H9 (cell line): ENCODE measurements around the gene F12. TPM values are rescaled to one million over a fixed set of nuclear protein-coding genes. Genes with fewer than 3 reads are reported as not detected.

Source experiments
- DNase-seq: peaks from one replicate; pipeline ENCODE4 v3.0.0-alpha.2; 2017
- H2AFZ ChIP-seq: one replicate; pipeline ENCODE4 v1.6.1; 2013; ENCODE audit warnings: mild to moderate bottlenecking, low read length, control low read depth, moderate library complexity
- H2AK5ac ChIP-seq: 2 replicates; pipeline ENCODE4 v1.6.1; 2013; ENCODE audit warnings: low read length, control low read depth, mixed read lengths; ENCODE audit not compliant: insufficient read length
- H2BK120ac ChIP-seq: one replicate; pipeline ENCODE4 v1.6.1; 2013; ENCODE audit warnings: low read depth, mild to moderate bottlenecking, low read length, control low read depth, inconsistent platforms; ENCODE audit not compliant: poor library complexity, severe bottlenecking
- H2BK12ac ChIP-seq: 2 replicates; pipeline ENCODE4 v1.6.1; 2013; ENCODE audit warnings: low read length, control low read depth, mixed read lengths, low read depth; ENCODE audit not compliant: insufficient read length
- H2BK15ac ChIP-seq: 2 replicates; pipeline ENCODE4 v1.6.1; 2013; ENCODE audit warnings: low read depth, low read length, control low read depth
- H2BK20ac ChIP-seq: one replicate; pipeline ENCODE4 v1.6.1; 2013; ENCODE audit warnings: low read depth, mild to moderate bottlenecking, low read length, control low read depth, inconsistent platforms; ENCODE audit not compliant: poor library complexity, severe bottlenecking
- H2BK5ac ChIP-seq: 2 replicates; pipeline ENCODE4 v1.6.1; 2013; ENCODE audit warnings: low read length, control low read depth, mixed read lengths; ENCODE audit not compliant: insufficient read length
- H3K14ac ChIP-seq: 2 replicates; pipeline ENCODE4 v1.6.1; 2013; ENCODE audit warnings: low read length, control low read depth; ENCODE audit not compliant: insufficient read depth
- H3K18ac ChIP-seq: 2 replicates; pipeline ENCODE4 v1.6.1; 2013; ENCODE audit warnings: low read depth, mild to moderate bottlenecking, mixed read lengths, low read length, control low read depth; ENCODE audit not compliant: insufficient read length
- H3K23ac ChIP-seq: 2 replicates; pipeline ENCODE4 v1.6.1; 2013; ENCODE audit warnings: low read length, control low read depth, mixed read lengths, low read depth; ENCODE audit not compliant: insufficient read length
- H3K23me2 ChIP-seq: 2 replicates; pipeline ENCODE4 v1.6.1; 2013; ENCODE audit warnings: low read depth, mild to moderate bottlenecking, mixed read lengths, low read length, control low read depth; ENCODE audit not compliant: insufficient read length, poor library complexity, severe bottlenecking
- H3K27ac ChIP-seq: 2 replicates; pipeline ENCODE4 v1.5.1; 2013; ENCODE audit warnings: low read length, control low read depth, mixed read lengths, low read depth; ENCODE audit not compliant: insufficient read length
- H3K27me3 ChIP-seq: 2 replicates; pipeline ENCODE4 v1.6.1; 2013; ENCODE audit warnings: low read length, control low read depth, inconsistent platforms; ENCODE audit not compliant: insufficient read depth
- H3K4ac ChIP-seq: 2 replicates; pipeline ENCODE4 v1.6.1; 2013; ENCODE audit warnings: low read depth, mild to moderate bottlenecking, control low read depth, inconsistent platforms, low read length, moderate library complexity
- H3K4me1 ChIP-seq: 2 replicates; pipeline ENCODE4 v1.6.1; 2013; ENCODE audit warnings: low read length, control low read depth, inconsistent platforms; ENCODE audit not compliant: insufficient read depth
- H3K4me2 ChIP-seq: 2 replicates; pipeline ENCODE4 v1.6.1; 2013; ENCODE audit warnings: low read length, control low read depth, mixed read lengths; ENCODE audit not compliant: insufficient read length, insufficient read depth
- H3K56ac ChIP-seq: 2 replicates; pipeline ENCODE4 v1.6.1; 2013; ENCODE audit warnings: low read depth, mild to moderate bottlenecking, mixed read lengths, low read length, control low read depth; ENCODE audit not compliant: insufficient read length
- H3K79me1 ChIP-seq: 2 replicates; pipeline ENCODE4 v1.6.1; 2013; ENCODE audit warnings: low read depth, mild to moderate bottlenecking, moderate library complexity, low read length, control low read depth, inconsistent platforms; ENCODE audit not compliant: insufficient read depth, poor library complexity, severe bottlenecking
- H3K79me2 ChIP-seq: 2 replicates; pipeline ENCODE4 v1.6.1; 2013; ENCODE audit warnings: low read length, control low read depth, inconsistent platforms; ENCODE audit not compliant: insufficient read depth
- H3K9ac ChIP-seq: 2 replicates; pipeline ENCODE4 v1.6.1; 2013; ENCODE audit warnings: low read length, control low read depth, mixed read lengths; ENCODE audit not compliant: insufficient read length; ENCODE audit errors: extremely low read depth
- H3K9me3 ChIP-seq: one replicate; pipeline ENCODE4 v1.6.1; 2013; ENCODE audit warnings: low read depth, low read length, inconsistent platforms; ENCODE audit not compliant: control insufficient read depth
- H3T11ph ChIP-seq: one replicate; pipeline ENCODE4 v1.6.1; 2013; ENCODE audit warnings: mild to moderate bottlenecking, low read length, control low read depth, inconsistent platforms
- H4K20me1 ChIP-seq: one replicate; pipeline ENCODE4 v1.6.1; 2013; ENCODE audit not compliant: control insufficient read depth, insufficient read length, insufficient read depth
- H4K5ac ChIP-seq: 2 replicates; pipeline ENCODE4 v1.6.1; 2013; ENCODE audit warnings: low read depth, mild to moderate bottlenecking, mixed read lengths, low read length, control low read depth; ENCODE audit not compliant: insufficient read length
- H4K8ac ChIP-seq: replicated peaks from 2 replicates; pipeline ENCODE4 v1.6.1; 2013; ENCODE audit warnings: low read length, control low read depth, mixed read lengths, low read depth; ENCODE audit not compliant: insufficient read length
- H4K91ac ChIP-seq: 2 replicates; pipeline ENCODE4 v1.6.1; 2013; ENCODE audit warnings: low read depth, mild to moderate bottlenecking, moderate library complexity, mixed read lengths, low read length, control low read depth; ENCODE audit not compliant: insufficient read length
- H3K27ac Mint-ChIP-seq, 3 experiments: 2 replicates in 2 of 3; 3 replicates in 1 of 3; pipeline ENCODE4 v1.8.0; 2020 to 2021; ENCODE audit warnings: mixed read lengths in 3 of 3, mild to moderate bottlenecking in 1 of 3, moderate library complexity in 1 of 3
- H3K27me3 Mint-ChIP-seq: 2 replicates; pipeline ENCODE4 v1.8.0; 2021; ENCODE audit warnings: low read depth, mild to moderate bottlenecking, moderate library complexity, mixed read lengths
- H3K36me3 Mint-ChIP-seq, 3 experiments: 2 replicates in 2 of 3; 3 replicates in 1 of 3; pipeline ENCODE4 v1.8.0; 2020 to 2021; ENCODE audit warnings: low read depth in 3 of 3, mixed read lengths in 3 of 3; ENCODE audit not compliant: insufficient read depth in 1 of 3
- H3K4me1 Mint-ChIP-seq, 2 experiments: 2 replicates each; pipeline ENCODE4 v1.8.0; 2020; ENCODE audit warnings: mixed read lengths in 2 of 2
- H3K4me3 Mint-ChIP-seq, 2 experiments: 2 replicates in 1 of 2; 3 replicates in 1 of 2; pipeline ENCODE4 v1.8.0; 2020 to 2021; ENCODE audit warnings: mild to moderate bottlenecking in 2 of 2, mixed read lengths in 2 of 2, moderate library complexity in 1 of 2
- H3K9me3 Mint-ChIP-seq, 2 experiments: 2 replicates in 1 of 2; 3 replicates in 1 of 2; pipeline ENCODE4 v1.8.0; 2020; ENCODE audit warnings: mild to moderate bottlenecking in 2 of 2, mixed read lengths in 2 of 2, moderate library complexity in 1 of 2
- WGBS: extraction: QIAGEN DNeasy Blood & Tissue Kit; methylation state at CpG from one replicate; pipeline ENCODE4 v1.1.7; 2013; ENCODE audit warnings: missing lambda C conversion rate, low lambda C conversion rate, mixed read lengths; ENCODE audit not compliant: insufficient read length; ENCODE audit errors: extremely low coverage; 5-methylcytosine and 5-hydroxymethylcytosine counted together
- total RNA-seq: library from RNA; stranded (reverse); gene quantifications from 2 replicates; pipeline ENCODE4 v1.2.1, GENCODE V29; 2021
- TF ChIP-seq, protein P1 (sequence below): fragments of 200-600 bp; sonication (generic); conservative IDR thresholded peaks from 3 replicates; pipeline ENCODE4 v1.8.0; 2021; ENCODE audit warnings: antibody characterized with exemption, mild to moderate bottlenecking

Gene F12
- total RNA-seq, 1 experiment from 2014 or later: 3.5 TPM

DNA sequence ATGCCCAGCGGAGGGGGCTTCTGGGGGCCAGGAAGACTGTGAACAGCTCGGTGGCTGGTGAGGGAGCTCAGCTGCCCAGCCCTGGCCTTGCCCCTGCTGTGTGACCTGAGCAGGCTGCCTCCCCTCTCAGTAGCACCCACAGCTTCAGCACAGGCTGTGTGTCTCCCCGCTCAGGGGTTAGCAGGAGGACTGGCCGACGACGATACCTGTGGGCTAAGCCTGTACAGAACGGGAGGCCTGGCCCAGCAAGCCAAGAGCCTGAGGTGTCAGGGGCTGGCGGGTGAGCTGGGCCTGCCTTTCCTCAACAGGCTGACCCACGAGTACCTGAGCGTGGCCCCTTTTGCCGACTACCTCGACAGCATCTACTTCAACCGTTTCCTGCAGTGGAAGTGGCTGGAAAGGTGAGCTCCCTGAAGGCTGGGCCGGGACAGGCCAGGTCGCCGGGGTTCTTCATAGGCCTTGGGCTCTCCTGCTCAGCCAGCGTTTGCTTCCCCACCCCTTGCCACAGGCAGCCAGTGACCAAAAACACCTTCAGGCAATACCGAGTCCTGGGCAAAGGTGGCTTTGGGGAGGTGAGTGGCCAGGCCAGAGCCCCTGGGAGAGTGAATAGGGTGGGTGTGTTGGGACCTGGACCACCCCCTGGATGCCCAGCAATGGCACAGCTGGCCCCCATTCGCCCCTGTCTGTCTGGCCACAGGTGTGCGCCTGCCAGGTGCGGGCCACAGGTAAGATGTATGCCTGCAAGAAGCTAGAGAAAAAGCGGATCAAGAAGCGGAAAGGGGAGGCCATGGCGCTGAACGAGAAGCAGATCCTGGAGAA, 23.7 kb upstream of the F12 start:
- H3K4me1 ChIP-seq: no peaks in the 10 kb centered on the region; the same call in 1 of the 2 replicates
- no peaks in the 10 kb centered on the region for H3K9me3 Mint-ChIP-seq
- H2BK20ac ChIP-seq: no peak overlapping the region
- H3K27ac Mint-ChIP-seq: no peak overlapping the region
- no peak overlapping the region for H3T11ph ChIP-seq
- no peak overlapping the region for H4K5ac ChIP-seq
- H3K36me3 Mint-ChIP-seq: peaks cover 12 to 66% (median 56%) of the 10 kb centered on the region in 3 experiments; a peak in 6 of 7 replicates
- no peak overlapping the region for H3K14ac ChIP-seq
- no peak overlapping the region for H3K4me3 Mint-ChIP-seq
- WGBS: no CpG with 5 or more reads among the region's 25 CpGs
- H3K27ac ChIP-seq: no peak overlapping the region
- H3K18ac ChIP-seq: no peak overlapping the region
- peaks cover 1% of the 10 kb centered on the region; the same call in 1 of the 2 replicates for H3K27me3 Mint-ChIP-seq
- no peak overlapping the region for H4K91ac ChIP-seq
- H2BK5ac ChIP-seq: no peak overlapping the region
- H3K4me2 ChIP-seq: no peak overlapping the region
- H2BK15ac ChIP-seq: no peak overlapping the region
- no peak overlapping the region for H2BK12ac ChIP-seq
- H3K56ac ChIP-seq: no peak overlapping the region
- no peaks in the 10 kb centered on the region for H3K79me1 ChIP-seq
- no peak overlapping the region for H2BK120ac ChIP-seq
- H2AFZ ChIP-seq: no peak overlapping the region
- no peak for DNase-seq
- no peak overlapping the region for H3K9ac ChIP-seq
- H2AK5ac ChIP-seq: no peak overlapping the region
- no peak overlapping the region for H4K8ac ChIP-seq
- H3K23me2 ChIP-seq: no peaks in the 10 kb centered on the region
- H3K23ac ChIP-seq: no peak overlapping the region
- no peak overlapping the region for H3K4ac ChIP-seq
- no peaks in the 10 kb centered on the region for H3K9me3 ChIP-seq
- H3K27me3 ChIP-seq: no peaks in the 10 kb centered on the region
- TF ChIP-seq, protein P1, sequence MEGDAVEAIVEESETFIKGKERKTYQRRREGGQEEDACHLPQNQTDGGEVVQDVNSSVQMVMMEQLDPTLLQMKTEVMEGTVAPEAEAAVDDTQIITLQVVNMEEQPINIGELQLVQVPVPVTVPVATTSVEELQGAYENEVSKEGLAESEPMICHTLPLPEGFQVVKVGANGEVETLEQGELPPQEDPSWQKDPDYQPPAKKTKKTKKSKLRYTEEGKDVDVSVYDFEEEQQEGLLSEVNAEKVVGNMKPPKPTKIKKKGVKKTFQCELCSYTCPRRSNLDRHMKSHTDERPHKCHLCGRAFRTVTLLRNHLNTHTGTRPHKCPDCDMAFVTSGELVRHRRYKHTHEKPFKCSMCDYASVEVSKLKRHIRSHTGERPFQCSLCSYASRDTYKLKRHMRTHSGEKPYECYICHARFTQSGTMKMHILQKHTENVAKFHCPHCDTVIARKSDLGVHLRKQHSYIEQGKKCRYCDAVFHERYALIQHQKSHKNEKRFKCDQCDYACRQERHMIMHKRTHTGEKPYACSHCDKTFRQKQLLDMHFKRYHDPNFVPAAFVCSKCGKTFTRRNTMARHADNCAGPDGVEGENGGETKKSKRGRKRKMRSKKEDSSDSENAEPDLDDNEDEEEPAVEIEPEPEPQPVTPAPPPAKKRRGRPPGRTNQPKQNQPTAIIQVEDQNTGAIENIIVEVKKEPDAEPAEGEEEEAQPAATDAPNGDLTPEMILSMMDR: no peak
- H3K79me2 ChIP-seq: no peaks in the 10 kb centered on the region; the same call in 1 of the 2 replicates
- H4K20me1 ChIP-seq: peaks cover 2% of the 10 kb centered on the region
- peaks cover 6 to 22% of the 10 kb centered on the region in 2 experiments for H3K4me1 Mint-ChIP-seq
